ENCODE data around the gene TNKS1BP1. TPM values are rescaled to one million over a fixed set of nuclear protein-coding genes. Genes with fewer than 3 reads are reported as not detected.

The TNKS1BP1 gene
- total and polyA plus RNA-seq, 2 of the 8 experiments (the other 6 are each of a cell fraction or from before 2014, with no cell fraction given) = 50.0 to 122 TPM

- Histone ChIP-seq H2AFZ (ENCODE audit: low read length) (peak overlapping the region; percentile 93), H3K79me2 (ENCODE audit: control insufficient read depth in 1 of 2, insufficient read depth in 2 of 2, low read length in 2 of 2) (peaks cover 12 to 29% of the 10 kb centered on the region in 2 experiments), H3K23me2 (ENCODE audit: low read depth, low read length) (peaks cover 4% of the 10 kb centered on the region), H3K18ac (ENCODE audit: extremely low read depth, low read length) (0 out of 2 replicates have a peak overlapping the region, but pooled peaks have one; percentile 43), H3K9me3 (ENCODE audit: insufficient read depth in 2 of 2, low read depth in 1 of 2, low read length in 1 of 2) (no peaks in the 10 kb centered on the region), H4K91ac (replicated peaks; ENCODE audit: insufficient read length, low read length) (no peak overlapping the region), H3K4me3 (ENCODE audit: extremely low read depth in 1 of 4, insufficient read depth in 2 of 4, low read depth in 3 of 4, low read length in 4 of 4) (peak overlapping the region; percentile 71 to 96 (median 81); a peak in 7 of 8 replicates), H2BK12ac (ENCODE audit: low read depth, low read length) (no peak overlapping the region), H3K4me1 (replicated peaks in 1 of 4; ENCODE audit: control insufficient read depth in 3 of 4, insufficient read depth in 4 of 4, low read length in 3 of 4) (peaks cover 5 to 8% (median 6%) of the 10 kb centered on the region in 4 experiments; a peak in 6 of 7 replicates), H3K27me3 (replicated peaks in 1 of 4; ENCODE audit: control insufficient read depth in 3 of 4, extremely low read depth in 1 of 4, insufficient read depth in 3 of 4, low read length in 3 of 4) (peaks cover 0 to 5% (median 2%) of the 10 kb centered on the region in 4 experiments; a peak in 2 of 7 replicates), H2BK5ac (ENCODE audit: low read depth, low read length) (no peak overlapping the region), H3K14ac (ENCODE audit: insufficient read length) (no peak overlapping the region), H4K8ac (ENCODE audit: extremely low read depth, insufficient read depth, low read length) (no peak overlapping the region), H2BK15ac (ENCODE audit: low read length) (0 out of 2 replicates have a peak overlapping the region, but pooled peaks have one; percentile 5), H3K79me1 (ENCODE audit: low read depth, low read length) (peaks cover 6% of the 10 kb centered on the region), H2BK120ac (replicated peaks; ENCODE audit: low read depth, low read length) (no peak overlapping the region), H2AK5ac (ENCODE audit: low read depth, low read length) (no peak overlapping the region), H2BK20ac (ENCODE audit: low read length) (no peak overlapping the region), H4K5ac (ENCODE audit: insufficient read length, low read depth, low read length) (no peak overlapping the region), H3K36me3 (ENCODE audit: control insufficient read depth in 2 of 4, insufficient read depth in 4 of 4, low read length in 3 of 4) (peaks cover 23 to 33% (median 28%) of the 10 kb centered on the region in 4 experiments), H3K4ac (replicated peaks; ENCODE audit: insufficient read length, low read depth, low read length) (no peak overlapping the region), H3K27ac (ENCODE audit: low read depth, low read length) (no peak overlapping the region; the same call in 1 of the 2 replicates), H3K4me2 (ENCODE audit: insufficient read depth in 1 of 2, low read depth in 2 of 2, low read length in 2 of 2) (peak overlapping the region; percentile 69 to 94), H3K23ac (ENCODE audit: insufficient read length) (no peak overlapping the region), H4K20me1 (replicated peaks in 1 of 2; ENCODE audit: control insufficient read depth in 1 of 2, insufficient read depth in 2 of 2, low read length in 2 of 2) (peaks cover 2 to 7% of the 10 kb centered on the region in 2 experiments), H3K9ac (replicated peaks in 1 of 4; ENCODE audit: extremely low read depth in 1 of 4, low read depth in 3 of 4, low read length in 3 of 4) (peak overlapping the region in 3 of 4 experiments; percentile 32 to 62 (median 34); a peak in 4 of 7 replicates), H3K56ac (replicated peaks; ENCODE audit: insufficient read length, low read depth, low read length) (no peak overlapping the region)
- FAIRE-seq = no peak
- 78% methylated on average over 12 of the region's 12 CpGs; no CpG with 5 or more reads in 1 of the 2 experiments for WGBS, 2 experiments (ENCODE audit: extremely low coverage in 1 of 2, insufficient coverage in 1 of 2, insufficient read length in 1 of 2, insufficient replicate concordance in 2 of 2, low coverage in 1 of 2, low lambda C conversion rate in 2 of 2, missing lambda C conversion rate in 1 of 2)
- CTCF ChIA-PET (ENCODE audit: partially characterized antibody) = interaction anchor here (1.0 to 1.4 kb wide), 3 partner anchors 121 to 378 kb away, joined by 3 to 4 read pairs (median 4); no protein-coding TSS in a partner anchor
- POLR2A ChIA-PET (ENCODE audit: partially characterized antibody) = interaction anchor here (1.0 to 45.7 kb wide), 10 partner anchors 8 to 310 kb away, joined by 3 to 1279 read pairs (median 4); partner anchors contain the start of gene TNKS1BP1
- no peak for DNase-seq (ENCODE audit: low read depth in 1 of 2, low spot score in 2 of 2)
- no peak for TF ChIP-seq RFX5 (IDR thresholded peaks at IDR 0.05; ENCODE audit: borderline replicate concordance, low read depth, low read length)
- no peak for TF ChIP-seq GABPA (IDR thresholded peaks at IDR 0.05; ENCODE audit: borderline replicate concordance, insufficient read depth, low read length)
- TF ChIP-seq, protein P1, sequence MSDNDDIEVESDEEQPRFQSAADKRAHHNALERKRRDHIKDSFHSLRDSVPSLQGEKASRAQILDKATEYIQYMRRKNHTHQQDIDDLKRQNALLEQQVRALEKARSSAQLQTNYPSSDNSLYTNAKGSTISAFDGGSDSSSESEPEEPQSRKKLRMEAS (IDR thresholded peaks at IDR 0.05) = no peak
- TF ChIP-seq POLR2AphosphoS5 (IDR thresholded peaks at IDR 0.05; ENCODE audit: low read depth, low read length) = no peak
- no peak for TF ChIP-seq JUN (IDR thresholded peaks at IDR 0.05; ENCODE audit: low read depth, low read length)
- no peak for TF ChIP-seq EGR1 (IDR thresholded peaks at IDR 0.05; ENCODE audit: borderline replicate concordance, low read depth, low read length)
- TF ChIP-seq SIX5 (IDR thresholded peaks at IDR 0.05; ENCODE audit: low read depth, low read length) = no peak
- TF ChIP-seq GTF2F1 (IDR thresholded peaks at IDR 0.05; ENCODE audit: borderline replicate concordance, low read depth, low read length) = no peak
- no peak for TF ChIP-seq SIN3A (conservative IDR thresholded peaks at IDR 0.05 in 1 of 2, IDR thresholded peaks at IDR 0.05 in 1 of 2; ENCODE audit: low read depth in 1 of 2, low read length in 2 of 2)
- TF ChIP-seq NANOG (IDR thresholded peaks at IDR 0.05; ENCODE audit: insufficient read depth, low read depth, low read length, poor library complexity, severe bottlenecking) = no peak
Measured at GRCh38 chr11:57336111-57336666, 11.4 kb upstream of the TNKS1BP1 start.
